Inflammatory macrophage (primary cell): ENCODE results near the gene ABCD1.

Source experiments
- DNase-seq, 2 donors: peaks; one replicate each; pipeline ENCODE4 v3.0.0-alpha.2; 2020 to 2022

Gene ABCD1

DNA sequence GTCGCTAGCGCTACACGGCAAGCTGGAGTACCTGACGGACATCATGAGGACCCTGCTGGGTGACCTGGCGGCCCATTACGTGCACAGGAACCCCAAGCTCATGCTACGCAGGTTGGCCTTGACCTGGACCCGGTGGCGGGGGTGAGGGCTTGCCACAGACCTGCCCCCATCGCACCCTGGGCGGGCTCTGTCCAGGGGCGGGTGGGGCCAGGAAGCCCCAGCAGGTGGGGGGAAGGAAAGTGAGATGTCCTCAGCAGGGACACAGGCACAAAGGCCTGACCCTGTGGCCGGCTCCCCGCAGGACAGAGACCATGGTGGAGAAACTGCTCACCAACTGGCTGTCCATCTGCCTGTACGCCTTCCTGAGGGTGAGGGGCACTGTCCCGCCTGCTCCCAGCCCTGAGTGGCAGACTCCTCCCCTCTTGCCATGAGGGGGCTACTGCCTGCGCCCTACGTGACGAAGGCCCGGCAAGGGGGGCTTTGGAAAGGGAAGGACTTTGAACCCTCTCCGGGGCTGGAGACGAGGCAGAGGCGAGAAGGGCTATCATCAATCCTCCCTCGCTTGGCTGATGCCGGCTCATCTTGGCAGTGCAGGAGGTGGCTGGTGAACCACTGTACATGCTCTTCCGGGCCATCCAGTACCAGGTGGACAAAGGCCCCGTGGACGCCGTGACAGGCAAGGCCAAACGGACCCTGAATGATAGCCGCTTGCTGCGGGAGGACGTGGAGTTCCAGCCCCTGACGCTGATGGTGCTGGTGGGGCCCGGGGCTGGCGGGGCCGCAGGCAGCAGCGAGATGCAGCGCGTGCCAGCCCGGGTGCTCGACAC lies 50.9 kb downstream of the ABCD1 start:
- DNase-seq, result no peak

DNA sequence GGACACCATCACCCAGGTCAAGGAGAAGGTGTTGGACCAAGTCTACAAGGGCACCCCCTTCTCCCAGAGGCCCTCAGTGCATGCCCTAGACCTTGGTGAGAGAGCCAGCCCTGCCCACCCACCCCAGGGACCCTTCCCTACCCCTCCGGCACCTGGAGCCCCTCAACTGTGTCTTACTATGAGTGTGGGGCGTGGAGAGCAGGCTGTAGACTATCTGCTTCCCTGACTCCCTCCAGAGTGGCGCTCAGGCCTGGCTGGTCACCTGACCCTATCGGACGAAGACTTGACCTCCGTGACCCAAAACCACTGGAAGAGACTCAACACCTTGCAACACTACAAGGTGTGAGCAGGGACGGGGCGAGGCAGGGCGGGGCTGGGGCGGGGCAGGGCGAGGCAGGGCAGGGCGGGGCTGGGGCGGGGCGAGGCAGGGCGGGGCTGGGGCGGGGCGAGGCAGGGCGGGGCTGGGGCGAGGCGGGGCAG lies 51.5 kb downstream of the ABCD1 start:
- DNase-seq, result no peak

DNA sequence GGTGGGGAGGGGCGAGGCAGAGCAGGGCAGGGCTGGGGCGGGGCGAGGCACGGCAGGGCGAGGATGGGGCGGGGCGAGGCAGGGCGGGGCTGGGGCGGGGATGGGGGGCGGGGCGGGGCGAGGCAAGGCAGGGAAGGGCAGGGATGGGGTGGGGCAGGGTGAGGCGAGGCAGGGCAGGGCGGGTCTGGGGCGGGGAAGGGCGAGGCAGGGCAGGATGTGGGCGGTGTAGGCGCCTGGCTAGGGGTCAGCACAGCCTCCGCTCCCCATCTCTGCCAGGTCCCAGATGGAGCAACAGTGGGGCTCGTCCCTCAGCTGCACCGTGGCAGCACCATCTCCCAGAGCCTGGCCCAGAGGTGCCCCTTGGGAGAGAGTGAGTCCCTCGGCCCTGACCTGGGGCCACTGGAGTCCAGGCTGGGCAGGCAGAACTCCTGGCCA lies 52.0 kb downstream of the ABCD1 start:
- DNase-seq, result no peak

DNA sequence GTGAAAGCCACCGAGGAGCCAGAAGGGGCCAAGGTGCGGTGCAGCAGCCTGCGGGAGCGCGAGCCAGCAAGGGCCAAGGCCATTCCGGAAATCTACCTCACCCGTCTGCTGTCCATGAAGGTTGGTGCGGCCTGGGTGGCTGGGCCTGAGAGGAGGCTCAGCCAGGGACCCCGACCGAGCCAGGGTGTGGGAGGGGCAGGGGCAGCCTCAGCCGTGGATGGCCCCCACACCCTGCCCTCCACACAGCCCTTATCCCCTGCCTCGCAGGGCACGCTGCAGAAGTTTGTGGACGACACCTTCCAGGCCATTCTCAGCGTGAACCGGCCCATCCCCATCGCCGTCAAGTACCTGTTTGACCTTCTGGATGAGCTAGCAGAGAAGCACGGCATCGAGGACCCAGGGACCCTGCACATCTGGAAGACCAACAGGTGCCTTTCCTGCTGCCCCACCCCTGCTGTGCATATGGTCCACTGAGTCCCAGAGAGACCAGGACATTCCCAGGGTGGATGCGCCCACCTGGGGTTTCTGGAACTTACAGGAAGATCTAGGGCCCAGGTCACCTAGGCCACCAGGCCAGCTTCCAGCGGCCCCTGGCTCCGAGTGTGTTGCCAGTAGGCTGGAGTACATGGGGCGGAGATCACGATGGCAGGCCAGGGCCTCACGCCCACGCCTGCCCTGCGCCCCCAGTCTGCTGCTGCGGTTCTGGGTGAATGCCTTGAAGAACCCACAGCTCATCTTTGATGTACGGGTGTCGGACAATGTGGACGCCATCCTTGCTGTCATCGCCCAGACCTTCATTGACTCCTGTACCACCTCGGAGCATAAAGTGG lies 52.8 kb downstream of the ABCD1 start:
- no peak for DNase-seq

DNA sequence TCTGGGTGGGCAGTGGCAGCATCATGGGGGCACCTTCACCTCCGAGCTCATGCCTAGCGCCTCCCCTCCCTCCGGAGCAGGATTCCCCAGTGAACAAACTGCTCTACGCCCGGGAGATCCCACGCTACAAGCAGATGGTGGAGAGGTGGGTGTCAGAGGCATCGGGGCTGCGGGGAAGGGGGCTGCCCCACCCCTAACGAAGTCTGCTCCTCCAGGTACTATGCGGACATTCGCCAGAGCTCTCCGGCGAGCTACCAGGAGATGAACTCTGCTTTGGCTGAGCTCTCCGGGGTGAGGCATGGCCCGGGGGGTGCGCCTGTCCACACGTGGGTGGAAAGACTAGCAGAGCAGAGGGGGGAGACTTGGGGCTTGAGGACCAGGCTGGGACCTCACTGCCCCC lies 53.5 kb downstream of the ABCD1 start:
- DNase-seq, result no peak

DNA sequence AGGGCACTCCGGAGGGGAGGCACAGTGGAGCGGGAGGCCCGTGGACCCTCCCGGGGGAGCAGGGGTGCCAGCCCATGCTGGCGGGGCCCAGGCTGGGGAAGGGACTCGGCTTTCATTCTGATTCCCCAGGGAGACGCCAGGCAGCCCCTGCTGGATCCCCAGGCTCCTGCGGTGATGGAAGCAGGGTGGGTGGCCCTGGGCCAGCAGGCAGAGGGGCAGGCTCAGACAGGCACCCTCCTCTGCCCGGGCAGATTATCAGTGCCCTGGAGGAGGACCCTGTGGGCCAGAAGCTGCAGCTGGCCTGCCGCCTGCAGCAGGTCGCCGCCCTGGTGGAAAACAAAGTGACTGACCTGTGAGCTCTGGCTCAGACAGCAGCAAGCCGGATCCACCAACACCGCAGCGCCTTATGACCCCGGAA lies 54.0 kb downstream of the ABCD1 start:
- no peak for DNase-seq

DNA sequence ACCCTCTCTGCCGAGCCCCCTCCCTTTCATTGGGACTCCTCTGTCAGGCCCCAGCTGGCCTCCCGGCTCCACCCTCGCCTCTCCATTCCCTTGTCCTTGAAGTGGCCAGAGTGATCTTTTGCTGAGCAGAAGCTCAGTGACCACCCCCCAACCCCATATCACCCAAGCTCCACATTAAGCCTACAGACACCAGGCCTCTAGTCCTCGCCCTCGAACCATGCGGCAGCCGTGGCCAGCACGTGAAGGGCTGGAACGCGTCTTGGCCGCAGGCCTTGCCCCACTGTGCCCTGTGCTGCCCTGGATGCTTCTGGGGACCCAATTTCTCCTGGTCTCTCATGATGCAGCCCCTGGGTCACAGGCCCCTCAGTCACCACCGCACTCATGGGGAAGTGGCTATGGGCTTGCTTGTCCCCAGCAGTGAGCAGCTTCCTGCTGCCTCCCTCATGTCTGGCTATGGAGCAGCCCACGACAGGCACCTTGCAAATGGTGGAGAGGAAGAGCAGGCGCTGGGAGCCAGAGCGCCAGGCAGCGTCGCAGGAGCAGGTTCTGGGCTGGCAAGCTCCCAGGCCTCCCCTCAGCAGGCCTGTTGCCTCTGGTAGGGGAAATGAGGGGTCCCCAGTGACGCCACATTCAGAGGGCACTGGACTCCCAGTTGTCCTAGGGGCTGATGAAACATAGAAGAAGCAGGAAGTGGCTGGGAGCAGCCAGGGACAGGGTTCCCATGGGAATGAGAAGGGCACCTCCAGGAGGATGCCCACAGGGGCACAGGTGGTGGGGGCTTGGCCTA lies 55.4 kb downstream of the ABCD1 start:
- peak in 1 of 2 donors; percentile 43 for DNase-seq

DNA sequence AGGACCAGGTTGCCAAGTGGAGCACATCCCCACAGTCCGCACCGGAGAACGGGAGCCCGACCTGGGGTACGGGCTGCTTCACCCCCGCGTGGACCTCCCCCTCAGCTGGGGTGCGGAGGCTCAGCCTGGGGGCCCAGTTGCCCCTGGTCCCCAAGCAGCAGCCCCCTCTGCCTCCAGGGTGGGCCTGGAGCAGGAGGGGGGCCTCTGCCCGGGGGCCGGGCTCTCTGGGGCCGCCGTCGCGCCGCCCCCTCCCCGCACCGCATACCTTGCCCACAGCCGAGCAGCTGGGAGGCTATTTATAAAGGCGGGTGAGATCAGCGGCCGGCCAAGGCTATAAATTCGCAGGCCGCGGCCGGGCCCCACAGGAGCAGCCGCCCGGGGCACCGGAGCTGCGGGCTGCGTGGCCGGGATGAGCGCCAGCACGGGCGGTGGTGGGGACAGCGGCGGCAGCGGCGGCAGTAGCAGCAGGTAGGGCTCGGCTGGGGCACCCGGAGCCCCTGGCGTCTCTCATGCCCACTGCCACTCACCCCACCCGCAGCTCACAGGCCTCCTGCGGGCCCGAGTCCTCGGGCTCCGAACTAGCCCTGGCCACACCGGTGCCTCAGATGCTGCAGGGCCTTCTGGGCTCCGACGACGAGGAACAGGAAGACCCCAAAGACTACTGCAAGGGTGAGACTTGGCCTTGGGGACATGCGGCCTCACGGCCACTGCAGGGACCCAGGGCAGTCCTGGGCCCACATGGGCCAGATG lies 56.2 kb downstream of the ABCD1 start, which contains the start of gene SRPK3:
Gene SRPK3, plus strand, starts transcription at position 364 of the 750 bp plus-strand sequence. Its CDS starts 46 bp downstream, at position 410.
- DNase-seq, result no peak

DNA sequence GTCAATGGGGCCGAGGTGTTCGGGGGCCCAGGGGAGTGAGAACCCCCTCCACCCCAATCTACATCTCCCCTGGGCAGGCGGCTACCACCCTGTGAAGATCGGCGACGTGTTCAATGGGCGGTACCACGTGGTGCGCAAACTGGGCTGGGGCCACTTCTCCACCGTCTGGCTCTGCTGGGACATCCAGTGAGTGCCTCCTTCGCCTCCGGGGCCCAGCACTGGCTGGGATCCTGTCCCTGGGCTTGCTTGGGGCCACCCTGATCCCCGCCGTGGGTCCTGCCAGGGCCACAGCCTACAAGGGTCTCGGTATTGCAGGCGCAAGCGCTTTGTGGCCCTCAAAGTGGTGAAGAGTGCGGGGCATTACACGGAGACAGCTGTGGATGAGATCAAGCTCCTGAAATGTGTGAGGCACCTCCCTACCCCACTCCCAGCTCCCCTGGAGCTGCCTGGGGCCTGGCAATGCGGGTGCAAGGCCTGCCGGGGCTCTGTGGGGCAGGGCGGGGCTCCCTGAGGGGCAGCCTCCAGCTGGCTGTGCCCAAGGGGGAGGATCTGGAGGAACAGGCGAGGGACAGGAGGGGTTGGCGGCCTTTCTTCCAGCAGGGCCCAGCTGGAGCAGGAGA lies 56.9 kb downstream of the ABCD1 start:
- no peak for DNase-seq

DNA sequence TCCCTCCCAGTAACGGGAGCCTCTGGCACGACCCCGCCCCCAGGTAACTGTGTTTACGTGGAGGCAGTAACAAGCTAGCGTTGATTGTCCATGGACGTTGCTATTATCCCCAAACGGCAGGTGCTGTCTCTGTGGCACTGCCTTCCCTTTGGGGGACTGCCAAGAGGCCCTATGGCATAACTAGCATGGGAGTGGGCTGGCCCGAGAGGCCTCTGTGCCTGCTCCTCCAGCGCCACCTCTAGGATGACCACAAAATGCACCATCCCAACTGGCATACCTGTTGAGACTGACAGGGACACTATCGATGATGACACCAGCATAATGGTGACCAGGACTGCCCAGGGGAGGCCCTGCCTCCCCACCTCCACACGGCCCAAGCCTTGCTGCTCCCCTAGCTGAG lies 57.7 kb downstream of the ABCD1 start:
- no peak for DNase-seq

DNA sequence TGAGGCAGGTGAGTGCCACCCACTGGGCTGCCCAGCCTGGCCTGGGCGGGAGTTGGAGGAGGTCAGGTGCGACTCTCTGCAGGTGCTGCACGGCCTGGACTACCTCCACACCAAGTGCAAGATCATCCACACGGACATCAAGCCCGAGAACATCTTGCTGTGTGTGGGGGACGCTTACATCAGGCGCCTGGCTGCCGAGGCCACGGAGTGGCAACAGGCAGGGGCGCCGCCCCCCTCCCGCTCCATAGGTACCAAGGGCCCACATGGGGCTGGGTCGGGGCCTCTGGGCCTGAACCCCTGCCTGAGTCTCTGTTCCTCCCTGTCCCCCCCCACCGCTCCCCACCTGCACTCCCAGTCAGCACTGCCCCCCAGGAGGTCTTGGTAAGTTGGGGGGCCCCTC lies 58.2 kb downstream of the ABCD1 start:
- no peak for DNase-seq

DNA sequence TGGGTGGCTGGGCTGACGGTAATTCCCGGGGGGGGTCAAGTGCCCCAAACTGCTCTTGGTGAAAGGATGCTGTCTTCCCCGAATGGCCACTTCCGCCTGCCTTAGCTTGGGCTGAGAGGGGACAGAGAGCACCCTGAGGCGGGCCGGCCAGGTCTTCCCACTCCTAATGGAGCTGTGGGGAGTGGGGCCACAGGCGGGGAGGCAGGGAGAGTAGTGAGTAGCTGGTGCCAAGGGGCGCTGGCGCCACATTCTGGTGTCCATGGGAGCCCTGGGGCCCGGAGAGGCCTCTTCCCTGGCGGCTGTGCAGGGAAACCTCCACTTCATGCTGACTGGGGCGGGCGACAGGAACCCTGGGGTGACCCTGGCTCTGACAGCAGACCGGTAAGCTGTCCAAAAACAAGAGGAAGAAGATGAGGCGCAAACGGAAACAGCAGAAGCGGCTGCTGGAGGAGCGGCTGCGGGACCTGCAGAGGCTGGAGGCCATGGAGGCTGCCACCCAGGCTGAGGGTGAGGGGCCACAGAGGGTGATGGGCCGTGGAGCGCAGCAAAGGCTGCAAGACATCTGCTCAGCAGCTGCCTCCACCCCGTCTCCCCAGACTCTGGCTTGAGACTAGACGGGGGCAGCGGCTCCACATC lies 58.8 kb downstream of the ABCD1 start:
- DNase-seq, result no peak

DNA sequence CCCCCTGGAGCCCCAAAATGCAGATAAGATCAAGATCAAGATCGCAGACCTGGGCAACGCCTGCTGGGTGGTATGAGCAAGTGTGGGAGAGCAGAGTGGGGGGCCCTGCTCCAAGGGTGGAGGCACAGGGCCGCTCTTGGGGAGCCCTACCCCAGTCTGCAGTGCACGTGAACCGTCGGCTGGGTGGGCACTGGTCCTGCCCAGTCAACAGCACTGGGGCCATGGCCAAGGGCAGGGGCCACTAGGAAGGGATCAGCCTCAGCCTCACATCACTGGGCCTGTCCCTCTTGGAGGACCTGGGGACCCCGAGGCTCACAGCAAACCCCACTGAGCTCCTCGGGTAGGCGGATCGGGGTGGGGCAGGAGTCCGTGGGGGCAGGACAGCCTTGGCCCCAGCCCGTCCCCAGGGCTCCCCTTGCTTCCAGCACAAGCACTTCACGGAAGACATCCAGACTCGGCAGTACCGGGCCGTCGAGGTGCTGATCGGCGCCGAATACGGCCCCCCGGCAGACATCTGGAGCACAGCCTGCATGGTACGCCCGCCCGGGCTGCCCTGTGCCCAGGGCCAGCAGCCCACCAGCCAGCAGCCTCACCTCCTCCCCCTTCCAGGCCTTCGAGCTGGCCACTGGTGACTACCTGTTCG lies 59.8 kb downstream of the ABCD1 start:
- no peak for DNase-seq

DNA sequence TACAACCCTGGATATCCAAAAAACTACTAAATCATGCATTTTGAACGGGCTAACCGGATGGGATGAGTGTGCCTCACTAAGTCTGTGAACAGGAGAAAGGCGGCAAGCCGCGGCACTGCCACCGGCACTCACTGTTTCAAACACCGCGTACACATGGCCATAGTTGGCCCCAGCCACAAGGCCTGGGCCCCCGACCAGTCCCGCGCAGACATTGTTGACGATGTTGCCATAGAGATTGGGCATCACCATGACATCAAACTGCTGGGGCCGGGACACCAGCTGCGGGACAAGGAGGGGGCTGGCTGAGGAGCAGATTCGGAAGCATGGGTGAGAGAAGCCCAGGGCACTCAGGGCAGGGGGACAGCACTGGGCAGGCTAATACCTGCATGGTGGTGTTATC lies 62.0 kb downstream of the ABCD1 start:
- DNase-seq, result no peak

DNA sequence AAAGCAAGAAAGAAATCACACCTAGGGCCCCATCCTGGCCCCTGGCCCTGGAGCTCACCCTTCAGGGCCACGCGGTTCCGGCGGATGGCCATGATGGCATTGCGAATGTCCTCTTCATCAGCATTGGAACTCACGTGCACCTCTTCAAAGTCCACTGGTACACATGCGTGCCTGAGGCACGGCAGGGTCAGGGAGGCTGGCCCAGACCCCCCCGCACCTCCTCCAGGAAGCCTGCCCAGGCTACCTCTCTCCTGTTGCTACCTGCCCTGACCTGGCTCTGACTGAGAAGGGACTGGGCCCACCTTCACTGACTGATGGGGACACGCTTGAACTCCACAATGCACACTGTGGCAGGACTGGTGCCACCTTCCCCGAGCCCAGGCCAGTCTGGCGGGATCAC lies 65.0 kb downstream of the ABCD1 start:
- DNase-seq, result no peak

DNA sequence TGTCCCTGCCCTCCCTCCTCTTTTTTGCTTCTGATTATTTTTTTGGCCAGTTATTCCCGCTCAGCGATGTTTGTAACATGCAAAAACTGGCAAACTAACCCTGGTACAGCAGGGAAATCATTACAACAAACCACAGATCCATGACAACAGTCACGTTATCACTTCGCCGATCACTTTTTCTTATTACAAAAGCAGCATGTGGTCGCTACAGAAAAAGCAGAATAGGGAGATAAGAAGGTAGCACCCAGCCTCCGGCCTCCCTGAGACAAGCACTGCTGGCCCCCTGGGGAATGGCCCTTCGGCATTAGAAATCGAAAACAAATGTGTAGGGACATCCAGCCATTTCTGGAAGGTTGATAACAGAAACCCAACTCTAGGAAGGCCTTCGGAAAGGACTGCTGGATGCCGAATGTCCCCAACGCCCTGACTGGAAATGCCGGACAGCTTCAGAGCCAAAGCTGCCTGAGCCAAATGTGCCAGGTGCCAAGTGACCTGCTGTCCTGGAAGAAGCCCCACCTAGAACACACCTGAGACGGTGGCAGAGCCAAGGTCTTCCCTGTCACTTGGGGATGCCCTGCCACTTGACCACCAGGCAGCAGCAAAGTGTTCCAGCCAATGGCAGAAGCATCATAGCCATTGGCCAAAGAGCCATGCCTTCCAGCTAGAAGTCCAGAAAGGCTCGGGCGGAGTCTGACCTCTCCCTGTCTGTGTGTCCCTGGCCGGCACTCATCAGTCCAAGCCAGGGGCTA lies 66.6 kb downstream of the ABCD1 start:
- DNase-seq, result no peak

DNA sequence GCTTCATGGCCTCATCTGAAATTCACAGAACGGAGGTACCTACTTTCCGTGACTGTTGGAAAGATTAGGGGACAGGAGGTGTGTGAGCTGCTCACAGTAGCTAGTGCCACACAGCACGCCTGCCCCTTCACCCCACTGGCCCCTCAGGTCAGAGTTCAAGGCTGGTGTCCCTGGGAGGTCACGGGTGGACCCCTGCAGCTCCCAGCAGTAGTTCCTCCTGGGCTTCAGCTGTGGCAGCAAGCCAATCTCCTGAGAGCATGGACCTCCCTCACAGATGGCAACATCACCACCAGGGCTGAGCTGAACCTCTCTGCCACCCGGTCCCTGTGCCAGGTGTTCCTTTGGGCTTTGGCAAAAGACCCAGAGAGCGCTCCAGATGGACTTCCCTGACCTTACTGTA lies 67.7 kb downstream of the ABCD1 start:
- no peak for DNase-seq

DNA sequence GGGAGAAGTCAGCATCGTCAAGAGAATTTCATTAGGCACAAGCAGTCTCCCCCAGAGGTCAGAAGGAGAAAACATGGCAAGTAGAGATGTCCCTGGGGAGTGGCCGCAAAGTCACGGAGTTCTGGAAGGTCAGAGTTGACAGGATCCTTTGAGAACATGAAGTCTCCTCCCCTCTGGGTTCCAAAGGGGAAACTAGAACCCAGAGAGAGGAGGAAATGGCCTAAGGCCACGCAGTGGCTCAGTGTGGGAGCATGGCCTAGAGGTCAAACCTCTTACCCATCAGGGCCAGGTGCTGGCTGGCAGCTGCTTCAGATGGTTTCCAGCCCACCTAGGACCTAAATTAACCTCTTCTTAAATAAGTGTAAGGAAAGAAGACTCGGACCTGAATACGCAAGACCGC lies 68.6 kb downstream of the ABCD1 start:
- peak; percentile 68 to 72 for DNase-seq
